ENCODE data around the gene NXN.
"Not testable (repeated sequence)": the region's sequence is repeated elsewhere in the genome, so short reads cannot be mapped to it uniquely, and the experiment has no call there.

Gene NXN

DNA sequence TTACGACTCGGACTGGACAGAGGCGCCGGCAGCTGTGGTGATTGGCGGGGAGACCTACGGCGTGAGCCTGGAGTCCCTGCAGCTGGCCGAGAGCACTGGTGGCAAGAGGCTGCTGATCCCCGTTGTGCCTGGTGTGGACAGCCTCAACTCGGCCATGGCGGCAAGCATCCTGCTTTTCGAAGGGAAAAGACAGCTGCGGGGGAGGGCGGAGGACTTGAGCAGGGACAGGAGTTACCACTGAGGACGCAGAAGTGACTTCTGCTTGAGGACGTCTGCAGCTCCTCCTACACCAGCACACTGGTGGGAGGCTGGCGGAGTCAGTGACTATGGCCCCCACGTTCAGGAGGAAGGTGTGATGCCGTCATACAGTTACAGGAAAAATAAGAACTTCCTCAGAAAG lies 187.7 kb downstream of the NXN start:
- DNase-seq = no peak

- not testable (repeated sequence) for DNase-seq
These were observed 188.7 kb downstream of the NXN start for GRCh38 chr17:790874-791247.

DNA sequence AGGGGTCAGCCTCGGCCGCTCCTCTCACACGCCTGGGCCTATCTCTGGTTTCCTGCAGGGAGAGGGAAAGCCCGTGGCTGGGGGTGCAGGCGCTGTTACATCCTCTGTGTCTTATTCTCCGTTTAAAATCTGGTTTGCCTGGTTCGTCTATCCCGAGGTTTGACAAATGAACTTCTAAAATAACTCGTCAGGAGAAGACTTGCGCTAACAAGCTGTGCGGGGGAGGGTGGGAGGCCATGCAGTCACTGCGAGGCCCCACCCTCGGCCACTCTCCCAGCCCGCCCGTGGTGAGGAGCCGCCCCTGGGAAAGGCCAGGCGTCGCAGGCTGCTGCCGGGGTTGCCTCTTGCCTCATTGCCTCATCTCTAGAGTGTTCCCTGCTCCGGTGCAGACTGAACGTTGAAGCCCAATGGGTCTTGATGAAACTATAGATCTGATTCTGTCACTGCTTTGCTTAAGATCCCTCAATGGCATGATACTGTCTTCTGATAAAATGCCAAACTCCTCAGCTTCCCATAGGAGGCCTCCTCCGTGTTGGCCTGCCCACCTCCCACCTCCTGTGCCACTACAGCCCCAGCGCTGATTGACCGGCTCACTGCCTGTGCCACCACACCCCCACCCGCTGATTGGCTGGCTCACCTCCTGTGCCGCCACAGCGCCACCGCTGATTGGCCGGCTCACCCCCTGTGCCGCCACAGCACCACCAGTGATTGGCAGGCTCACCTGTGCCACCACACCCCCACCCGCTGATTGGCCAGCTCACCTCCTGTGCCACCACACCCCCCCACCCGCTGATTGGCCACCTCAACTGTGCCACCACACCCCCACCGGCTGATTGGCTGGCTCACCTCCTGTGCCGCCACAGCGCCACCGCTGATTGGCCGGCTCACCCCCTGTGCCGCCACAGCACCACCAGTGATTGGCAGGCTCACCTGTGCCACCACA lies 189.4 kb downstream of the NXN start:
- not testable (repeated sequence) for DNase-seq

DNA sequence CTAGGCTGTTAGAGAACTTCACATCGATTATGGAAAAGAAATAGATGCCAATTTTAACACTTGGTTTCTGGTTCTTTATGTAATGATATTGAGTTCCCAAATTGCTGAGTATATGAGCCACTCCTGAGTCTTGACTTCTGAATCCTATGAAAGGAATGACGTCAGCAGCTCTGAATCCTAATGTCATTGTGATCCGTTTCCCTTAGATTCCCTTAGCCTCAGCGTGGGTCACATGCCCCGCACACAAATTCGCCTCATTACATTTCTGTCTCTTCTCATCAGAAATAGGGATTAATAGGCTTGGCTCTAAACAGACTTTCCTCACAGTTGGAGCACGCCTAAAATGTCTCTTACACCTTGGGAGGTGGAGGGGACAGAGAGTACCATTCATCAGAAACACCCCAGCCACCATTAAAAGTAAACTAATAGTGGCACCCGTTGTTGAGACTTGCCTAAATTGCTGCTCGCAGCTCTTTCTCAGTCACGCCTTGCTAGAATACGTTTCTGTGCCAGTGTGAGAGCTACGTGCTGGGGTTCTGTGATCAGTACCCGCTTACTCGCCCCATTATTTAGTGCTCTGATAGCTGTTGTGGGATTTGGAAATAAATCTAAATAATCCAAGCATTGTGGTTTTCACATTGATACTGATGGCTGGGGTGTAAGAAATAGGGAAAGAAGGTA lies 190.3 kb downstream of the NXN start:
- no peak for DNase-seq

- no peak for DNase-seq
These were observed 191.0 kb downstream of the NXN start for GRCh38 chr17:788551-788950.

GRCh38 chr17:787641-788221 lies 191.8 kb downstream of the NXN start:
- DNase-seq = no peak

GRCh38 chr17:785901-786300 lies 193.7 kb downstream of the NXN start:
- not testable (repeated sequence) for DNase-seq

DNA sequence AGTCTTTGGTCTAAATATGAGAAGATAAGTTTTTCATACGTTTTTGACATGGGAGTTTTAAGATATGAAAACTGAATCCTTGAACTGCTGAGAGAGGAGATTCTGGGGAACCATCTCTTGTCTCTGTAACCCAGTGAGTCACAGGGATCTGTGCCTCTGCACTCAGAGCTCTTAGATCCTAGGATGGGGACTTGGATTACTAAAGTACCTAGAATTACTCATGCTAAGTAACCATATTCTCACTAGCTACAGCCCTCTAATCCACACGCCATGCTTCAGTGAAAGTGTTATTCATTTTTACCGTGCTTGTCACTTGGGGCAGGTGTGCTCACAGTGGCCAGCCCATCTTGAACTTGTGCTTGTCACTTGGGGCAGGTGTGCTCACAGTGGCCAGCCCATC lies 195.4 kb downstream of the NXN start:
- DNase-seq = no peak

DNA sequence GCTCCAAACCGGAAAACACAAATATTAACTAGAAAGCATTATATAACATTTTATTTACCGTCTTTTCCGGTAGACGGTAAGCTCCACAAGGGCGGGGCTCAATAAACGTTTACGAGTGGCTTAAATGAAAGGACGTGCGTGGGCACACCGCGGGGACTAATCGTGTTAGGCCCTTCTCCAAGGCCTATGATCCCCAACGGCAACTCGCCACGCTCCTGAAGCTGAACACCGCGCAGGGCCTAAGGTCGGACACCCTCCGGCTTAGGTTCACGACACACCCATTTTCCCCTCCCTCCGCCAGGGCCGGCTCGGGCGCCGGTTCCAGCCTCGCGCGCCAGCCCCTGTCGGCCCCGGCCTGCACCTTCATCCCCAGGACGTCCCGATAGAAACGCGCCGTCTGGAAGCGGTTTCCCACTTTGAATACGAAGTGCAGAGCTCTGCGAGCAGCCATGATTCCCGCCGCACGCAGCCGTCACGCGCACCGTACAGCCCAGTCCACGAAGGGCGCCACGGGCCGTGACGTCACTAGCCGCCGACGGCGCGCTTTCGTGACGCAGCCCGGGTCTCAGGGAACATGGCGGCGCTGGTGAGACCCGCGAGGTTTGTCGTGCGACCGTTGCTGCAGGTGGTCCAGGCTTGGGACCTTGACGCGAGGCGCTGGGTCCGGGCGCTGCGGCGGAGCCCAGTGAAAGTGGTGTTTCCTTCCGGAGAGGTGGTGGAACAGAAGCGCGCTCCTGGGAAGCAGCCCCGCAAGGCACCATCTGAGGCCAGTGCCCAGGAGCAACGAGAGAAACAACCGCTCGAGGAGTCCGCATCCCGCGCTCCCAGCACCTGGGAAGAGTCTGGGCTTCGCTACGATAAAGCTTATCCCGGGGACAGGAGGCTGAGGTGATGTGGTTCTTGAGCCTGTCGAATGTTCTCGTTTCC lies 197.5 kb downstream of the NXN start, which contains the start of the genes GLOD4 and MRM3:
TSS of gene GLOD4 (minus strand) at position 476 of the 927 bp plus-strand sequence. CDS start at position 451, 25 bp downstream.
TSS of gene MRM3 (plus strand) at position 549 of the 927 bp plus-strand sequence. CDS start at position 575, 26 bp downstream.
- DNase-seq = peak; percentile 40

- no peak for DNase-seq
These were observed 201.5 kb downstream of the NXN start for GRCh38 chr17:778096-778495.

GRCh38 chr17:774313-774584 lies 205.3 kb downstream of the NXN start:
- no peak for DNase-seq

DNA sequence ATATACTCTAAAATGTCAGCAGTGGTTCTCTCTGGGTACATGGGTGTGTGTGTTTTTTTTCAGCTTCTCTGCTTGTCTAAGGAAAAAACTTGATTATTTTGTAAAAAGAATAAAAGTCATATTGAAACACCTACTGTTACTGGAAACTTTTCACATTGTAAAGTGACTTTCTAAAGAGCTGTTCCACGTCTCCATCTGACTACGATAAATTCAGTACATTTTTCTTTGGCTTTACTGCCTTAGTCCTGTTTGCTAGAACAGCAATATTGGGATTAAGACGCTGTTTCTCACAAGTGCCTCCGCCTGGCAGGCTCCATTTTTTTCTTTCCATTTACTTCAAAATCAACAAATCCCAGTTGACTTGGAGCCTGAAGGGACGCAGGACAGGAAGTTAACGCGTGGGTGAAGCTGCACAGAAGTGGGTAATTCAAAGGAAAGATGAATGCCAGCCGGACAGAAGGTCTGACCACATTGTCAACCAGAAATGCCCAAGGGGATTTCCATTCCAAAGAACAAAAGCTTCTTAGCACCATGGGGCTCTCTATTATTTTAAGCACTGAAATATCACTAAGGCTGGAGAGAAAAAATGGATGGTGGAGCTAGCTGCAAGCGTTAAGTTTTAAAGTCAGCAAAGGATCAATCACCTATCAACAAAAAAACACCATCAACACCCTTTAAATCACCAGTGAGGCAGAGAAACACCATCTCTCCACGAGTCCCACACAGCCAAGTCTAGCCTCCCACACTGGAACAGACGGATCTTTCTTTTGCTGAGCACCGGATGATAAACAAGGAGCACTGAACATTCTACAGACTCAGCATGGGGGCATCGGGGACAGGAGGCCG lies 205.9 kb downstream of the NXN start:
- no peak for DNase-seq

DNA sequence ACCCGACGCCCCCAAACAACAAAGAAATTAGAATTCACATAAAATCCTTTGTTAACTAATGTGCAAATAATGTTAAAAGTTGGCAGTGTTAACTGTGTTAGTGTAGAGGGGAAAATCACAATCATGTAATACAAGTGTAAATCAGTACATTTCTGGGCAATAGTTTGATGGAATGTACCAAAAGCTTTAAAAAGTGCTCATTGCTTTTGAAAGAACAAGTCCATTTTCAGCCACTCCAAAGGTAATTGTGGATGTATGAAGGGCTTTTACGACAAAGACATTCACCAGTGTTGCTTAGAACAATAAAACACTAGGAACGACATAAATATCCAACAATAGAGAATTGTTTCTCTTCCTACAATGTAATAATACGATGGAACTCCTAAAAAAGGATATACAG lies 206.6 kb downstream of the NXN start:
- DNase-seq = no peak

DNA sequence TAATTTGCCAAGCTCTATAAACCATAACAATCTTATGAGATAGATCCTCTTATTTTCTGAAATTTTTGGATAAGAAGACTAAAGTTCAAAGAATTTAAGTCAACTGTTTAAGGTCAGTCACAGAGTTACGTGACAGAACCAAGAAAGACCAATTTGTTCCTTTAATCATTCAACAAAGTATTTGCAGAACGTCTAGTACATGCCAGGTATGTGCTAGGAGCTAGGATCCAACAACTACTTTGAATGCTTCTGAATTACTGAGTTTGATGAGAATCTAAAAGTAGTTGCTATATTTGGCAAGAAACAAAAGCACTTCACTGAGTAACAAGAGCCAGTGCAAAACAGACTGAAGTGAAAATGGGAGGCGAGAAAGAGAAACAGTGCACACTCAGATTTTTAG lies 212.5 kb downstream of the NXN start:
- DNase-seq = no peak

DNA sequence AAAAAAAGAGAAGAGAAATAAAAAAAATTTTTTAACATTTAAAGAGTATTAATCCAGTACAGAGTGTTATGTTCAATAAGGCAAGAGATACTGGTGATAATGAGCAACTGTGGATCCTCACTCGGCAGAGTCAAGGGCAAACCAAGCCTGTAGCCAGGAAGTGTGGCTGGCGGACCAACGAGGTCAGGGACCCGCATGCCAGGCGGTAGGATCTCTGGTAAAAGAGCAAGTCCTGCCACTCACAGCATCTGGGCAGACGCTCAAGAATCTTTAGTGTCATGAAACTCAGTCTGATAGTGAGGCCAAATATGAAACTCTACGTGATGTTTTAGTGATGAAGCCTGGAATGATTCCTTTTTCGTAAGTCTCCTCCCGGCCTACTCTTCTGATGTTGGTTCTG lies 219.2 kb downstream of the NXN start:
- no peak for DNase-seq

DNA sequence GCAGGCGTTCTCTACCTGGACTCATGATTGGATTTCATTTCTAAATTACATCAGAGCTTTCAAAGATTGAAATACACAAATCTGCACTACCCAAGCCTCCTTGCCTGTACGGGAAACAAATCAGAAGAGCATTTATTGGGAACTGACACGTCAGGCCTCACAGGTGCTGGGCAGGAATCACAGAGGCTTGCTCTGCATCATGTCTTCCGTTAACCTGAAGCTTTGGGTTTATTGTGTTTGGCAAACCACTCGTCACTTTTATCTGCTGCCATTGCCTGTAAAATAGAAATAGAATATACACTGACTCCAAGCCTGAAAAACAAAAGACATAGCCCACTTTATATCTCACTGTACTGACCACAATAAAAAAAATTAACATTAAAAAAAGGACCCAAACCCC lies 219.6 kb downstream of the NXN start:
- DNase-seq = no peak

DNA sequence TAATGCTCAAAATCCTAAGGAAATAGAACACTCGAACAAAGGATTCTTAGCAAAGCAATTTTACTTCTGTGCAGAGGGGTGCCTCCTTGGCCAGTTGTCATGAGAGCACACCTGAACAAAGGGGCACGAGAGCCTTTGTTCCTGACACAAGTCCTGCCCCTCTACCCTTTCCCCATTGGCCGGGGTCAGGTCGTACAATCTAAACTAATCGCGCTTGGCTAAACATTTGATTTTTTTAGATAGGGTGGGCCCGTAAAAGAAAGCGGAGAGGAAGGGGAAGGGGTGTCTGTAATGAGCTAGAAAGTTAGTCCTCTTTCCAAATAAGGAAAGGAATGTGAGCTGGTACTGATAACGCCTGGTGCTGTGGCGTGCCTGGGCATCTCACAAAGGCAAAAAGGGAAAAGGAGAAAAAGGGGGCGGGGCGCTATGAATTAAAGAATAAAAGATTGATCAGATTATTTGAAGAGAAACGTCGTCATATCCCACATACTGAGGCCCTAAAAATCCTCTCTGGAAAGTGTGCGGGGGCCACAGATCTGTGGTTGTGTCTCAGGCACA lies 223.5 kb downstream of the NXN start:
- DNase-seq = not testable (repeated sequence)

DNA sequence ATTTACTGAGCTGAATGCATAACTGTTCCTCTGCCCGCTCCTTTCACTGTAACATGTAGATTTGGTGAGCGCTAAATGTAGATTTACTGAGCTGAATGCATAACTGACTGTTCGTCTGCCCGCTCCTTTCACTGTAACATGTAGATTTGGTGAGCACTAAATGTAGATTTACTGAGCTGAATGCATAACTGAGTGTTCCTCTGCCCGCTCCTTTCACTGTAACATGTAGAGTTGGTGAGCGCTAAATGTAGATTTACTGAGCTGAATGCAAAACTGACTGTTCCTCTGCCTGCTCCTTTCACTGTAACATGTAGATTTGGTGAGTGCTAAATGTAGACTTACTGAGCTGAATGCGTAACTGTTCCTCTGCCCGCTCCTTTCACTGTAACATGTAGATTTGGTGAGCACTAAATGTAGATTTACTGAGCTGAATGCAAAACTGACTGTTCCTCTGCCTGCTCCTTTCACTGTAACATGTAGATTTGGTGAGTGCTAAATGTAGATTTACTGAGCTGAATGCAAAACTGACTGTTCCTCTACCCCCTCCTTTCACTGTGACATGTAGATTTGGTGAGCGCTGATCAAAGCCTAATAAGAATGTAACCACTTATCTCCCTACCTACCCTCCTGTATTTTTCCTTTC lies 224.1 kb downstream of the NXN start:
- DNase-seq = not testable (repeated sequence)

DNA sequence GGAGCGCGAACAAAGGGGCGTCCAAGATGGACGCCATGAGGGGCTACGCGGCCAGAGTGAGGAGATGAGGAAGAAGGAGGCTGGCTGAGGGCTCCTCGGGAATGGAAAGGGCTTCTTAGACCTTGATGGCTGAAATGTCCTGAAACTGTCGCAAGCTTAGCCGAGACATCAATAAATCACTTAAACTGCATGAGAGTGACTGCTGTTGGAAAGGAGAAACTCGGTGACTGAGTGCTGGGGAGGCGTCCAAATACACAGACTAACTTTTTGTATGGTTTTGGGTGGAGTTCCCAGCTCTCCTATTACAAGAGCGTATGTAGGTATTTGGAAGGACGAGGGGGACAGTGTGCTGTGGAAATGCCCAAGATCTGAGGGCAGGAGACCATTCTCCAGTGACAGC lies 226.2 kb downstream of the NXN start:
- DNase-seq = no peak

- no peak for DNase-seq
These were observed 226.9 kb downstream of the NXN start for GRCh38 chr17:752620-753219.

Data from NCI-H1105 (cell line).